ENCODE data around the gene PARD3B. TPM values are rescaled to one million over a fixed set of nuclear protein-coding genes. Genes with fewer than 3 reads are reported as not detected.

PARD3B gene
- total and polyA plus RNA-seq, 2 of the 8 experiments (the other 6 are each of a cell fraction or from before 2014, with no cell fraction given), result 1.2 to 5.7 TPM

DNA sequence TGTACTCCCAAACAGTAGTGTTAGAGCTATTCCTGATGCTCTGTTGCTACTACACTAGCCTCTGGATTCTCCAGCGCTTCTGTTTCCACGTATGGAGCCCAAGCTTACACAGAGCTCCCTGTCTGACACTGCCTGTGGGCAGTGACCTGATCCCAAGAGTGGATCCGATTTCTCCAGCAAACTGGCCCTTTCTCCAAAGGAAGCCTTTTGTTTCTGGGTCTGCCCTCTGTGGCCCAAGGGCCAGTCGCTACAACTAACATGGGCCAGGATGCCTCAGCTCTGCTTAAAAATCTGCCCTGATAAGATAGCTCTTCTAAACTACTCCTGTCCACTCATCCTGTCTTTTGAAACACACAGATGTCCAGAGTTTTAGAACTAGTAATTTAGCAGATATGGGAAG, 964.4 kb downstream of the PARD3B start:
- Histone ChIP-seq H3K27ac (ENCODE audit: low read depth, low read length) (no peak overlapping the region), H3K4me3 (ENCODE audit: extremely low read depth in 1 of 4, insufficient read depth in 2 of 4, low read depth in 3 of 4, low read length in 4 of 4) (no peak overlapping the region), H2BK120ac (replicated peaks; ENCODE audit: low read depth, low read length) (no peak overlapping the region), H3K79me2 (ENCODE audit: control insufficient read depth in 1 of 2, insufficient read depth in 2 of 2, low read length in 2 of 2) (no peaks in the 10 kb centered on the region), H2BK12ac (ENCODE audit: low read depth, low read length) (no peak overlapping the region), H3K9me3 (ENCODE audit: insufficient read depth in 2 of 2, low read depth in 1 of 2, low read length in 1 of 2) (no peaks in the 10 kb centered on the region), H4K20me1 (replicated peaks in 1 of 2; ENCODE audit: control insufficient read depth in 1 of 2, insufficient read depth in 2 of 2, low read length in 2 of 2) (no peaks in the 10 kb centered on the region), H2AK5ac (ENCODE audit: low read depth, low read length) (no peak overlapping the region), H3K23ac (ENCODE audit: insufficient read length) (no peak overlapping the region), H3K4ac (replicated peaks; ENCODE audit: insufficient read length, low read depth, low read length) (no peak overlapping the region), H4K8ac (ENCODE audit: extremely low read depth, insufficient read depth, low read length) (no peak overlapping the region), H3K23me2 (ENCODE audit: low read depth, low read length) (no peaks in the 10 kb centered on the region), H3K27me3 (replicated peaks in 1 of 4; ENCODE audit: control insufficient read depth in 3 of 4, extremely low read depth in 1 of 4, insufficient read depth in 3 of 4, low read length in 3 of 4) (no peaks in the 10 kb centered on the region), H3K9ac (replicated peaks in 1 of 4; ENCODE audit: extremely low read depth in 1 of 4, low read depth in 3 of 4, low read length in 3 of 4) (no peak overlapping the region), H3K36me3 (ENCODE audit: control insufficient read depth in 2 of 4, insufficient read depth in 4 of 4, low read length in 3 of 4) (no peaks in the 10 kb centered on the region; a peak in 1 of 8 replicates), H3K4me1 (replicated peaks in 1 of 4; ENCODE audit: control insufficient read depth in 3 of 4, insufficient read depth in 4 of 4, low read length in 3 of 4) (peaks cover 0 to 4% (median 2%) of the 10 kb centered on the region in 4 experiments; a peak in 2 of 7 replicates), H2BK5ac (ENCODE audit: low read depth, low read length) (no peak overlapping the region), H3K18ac (ENCODE audit: extremely low read depth, low read length) (no peak overlapping the region), H3K56ac (replicated peaks; ENCODE audit: insufficient read length, low read depth, low read length) (no peak overlapping the region), H3K79me1 (ENCODE audit: low read depth, low read length) (no peaks in the 10 kb centered on the region; the same call in 1 of the 2 replicates), H2AFZ (ENCODE audit: low read length) (no peak overlapping the region), H3K14ac (ENCODE audit: insufficient read length) (no peak overlapping the region), H4K91ac (replicated peaks; ENCODE audit: insufficient read length, low read length) (no peak overlapping the region), H4K5ac (ENCODE audit: insufficient read length, low read depth, low read length) (no peak overlapping the region), H2BK15ac (ENCODE audit: low read length) (no peak overlapping the region), H2BK20ac (ENCODE audit: low read length) (no peak overlapping the region), H3K4me2 (ENCODE audit: insufficient read depth in 1 of 2, low read depth in 2 of 2, low read length in 2 of 2) (no peak overlapping the region)
- ChIA-PET POLR2A (ENCODE audit: partially characterized antibody) (no interaction called here), CTCF (ENCODE audit: partially characterized antibody) (interaction anchor here (0.9 to 1.4 kb wide), 4 partner anchors 34 to 190 kb away, joined by 3 read pairs; no protein-coding TSS in a partner anchor)
- DNase-seq (ENCODE audit: low read depth in 1 of 2, low spot score in 2 of 2), result no peak
- WGBS, 2 experiments (ENCODE audit: extremely low coverage in 1 of 2, insufficient coverage in 1 of 2, insufficient read length in 1 of 2, insufficient replicate concordance in 2 of 2, low coverage in 1 of 2, low lambda C conversion rate in 2 of 2, missing lambda C conversion rate in 1 of 2), result 97% methylated on average over 4 of the region's 4 CpGs; no CpG with 5 or more reads in 1 of the 2 experiments
- no peak for TF ChIP-seq TEAD4 (IDR thresholded peaks at IDR 0.05; ENCODE audit: low read depth, low read length)
- no peak for FAIRE-seq

Measured in H1 (cell line).